SU-DHL-6 (cell line): Measurements from ENCODE around the gene GREM2.

ENCODE experiments used
- H2AFZ ChIP-seq: fragments of 200-600 bp; sonication (generic); 2 replicates; pipeline ENCODE4 v1.6.1; 2014; ENCODE audit warnings: low read depth, mild to moderate bottlenecking, moderate library complexity, mixed read lengths, antibody characterized with exemption, low read length; ENCODE audit not compliant: severe bottlenecking
- H3F3A ChIP-seq: fragments of 200-600 bp; shearing (Covaris generic); 2 replicates; pipeline ENCODE4 v1.6.0; 2016; ENCODE audit warnings: antibody characterized with exemption, mild to moderate bottlenecking; ENCODE audit not compliant: insufficient read depth
- H3K27ac ChIP-seq: fragments of 200-600 bp; sonication (generic); 2 replicates; pipeline ENCODE4 v1.5.1; 2016; ENCODE audit warnings: low read depth, mild to moderate bottlenecking, low read length, moderate library complexity, mixed read lengths
- H3K27me3 ChIP-seq: fragments of 200-600 bp; sonication (generic), shearing (Covaris generic); 2 replicates; pipeline ENCODE4 v1.6.0; 2014; ENCODE audit warnings: mild to moderate bottlenecking, low read length
- H3K36me3 ChIP-seq: fragments of 200-600 bp; sonication (generic); 2 replicates; pipeline ENCODE4 v1.6.1; 2014; ENCODE audit warnings: mild to moderate bottlenecking, low read length, mixed read lengths
- H3K4me2 ChIP-seq: fragments of 300-600, 200-600 bp; shearing (Covaris generic), sonication (generic); 2 replicates; pipeline ENCODE4 v1.6.0; 2014; ENCODE audit warnings: low read length, low read depth, mild to moderate bottlenecking; ENCODE audit not compliant: poor library complexity, severe bottlenecking
- H3K4me3 ChIP-seq: fragments of 200-600 bp; sonication (generic); 2 replicates; pipeline ENCODE4 v1.5.1; 2014; ENCODE audit warnings: antibody characterized with exemption, low read length, mild to moderate bottlenecking, mixed read lengths; ENCODE audit not compliant: insufficient read depth, poor library complexity, severe bottlenecking
- H3K79me2 ChIP-seq: fragments of 200-600 bp; sonication (generic); 2 replicates; pipeline ENCODE4 v1.6.1; 2014; ENCODE audit warnings: mild to moderate bottlenecking, low read length, moderate library complexity; ENCODE audit not compliant: insufficient read depth
- H3K9ac ChIP-seq: fragments of 200-600 bp; sonication (generic); 2 replicates; pipeline ENCODE4 v1.7.0; 2014; ENCODE audit warnings: mild to moderate bottlenecking, low read length
- H3K9me2 ChIP-seq: fragments of 200-600 bp; sonication (generic); replicated peaks from 2 replicates; pipeline ENCODE4 v1.6.1; 2014; ENCODE audit warnings: low read length; ENCODE audit not compliant: insufficient read depth
- H3K9me3 ChIP-seq: fragments of 200-600 bp; sonication (generic); 2 replicates; pipeline ENCODE4 v1.6.1; 2014; ENCODE audit warnings: low read length, mixed read lengths; ENCODE audit not compliant: insufficient read depth
- H4K20me1 ChIP-seq: fragments of 200-600 bp; sonication (generic); 2 replicates; pipeline ENCODE4 v1.6.1; 2014; ENCODE audit warnings: low read depth, mild to moderate bottlenecking, antibody characterized with exemption, low read length, moderate library complexity, mixed read lengths
- EZH2phosphoT487 ChIP-seq: fragments of 200-600 bp; sonication (generic), shearing (Covaris generic); conservative IDR thresholded peaks from 2 replicates; pipeline ENCODE4 v1.6.1; 2018; ENCODE audit warnings: mild to moderate bottlenecking, antibody characterized with exemption, low read length, moderate library complexity, mixed read lengths
- TF ChIP-seq, protein P1 (sequence below): fragments of 200-600 bp; sonication (generic); IDR thresholded peaks from one replicate; pipeline ENCODE4 v1.5.1; 2017; ENCODE audit warnings: antibody characterized with exemption, mild to moderate bottlenecking, low read length, moderate library complexity; ENCODE audit not compliant: insufficient read depth, poor library complexity, severe bottlenecking

GREM2 gene

DNA sequence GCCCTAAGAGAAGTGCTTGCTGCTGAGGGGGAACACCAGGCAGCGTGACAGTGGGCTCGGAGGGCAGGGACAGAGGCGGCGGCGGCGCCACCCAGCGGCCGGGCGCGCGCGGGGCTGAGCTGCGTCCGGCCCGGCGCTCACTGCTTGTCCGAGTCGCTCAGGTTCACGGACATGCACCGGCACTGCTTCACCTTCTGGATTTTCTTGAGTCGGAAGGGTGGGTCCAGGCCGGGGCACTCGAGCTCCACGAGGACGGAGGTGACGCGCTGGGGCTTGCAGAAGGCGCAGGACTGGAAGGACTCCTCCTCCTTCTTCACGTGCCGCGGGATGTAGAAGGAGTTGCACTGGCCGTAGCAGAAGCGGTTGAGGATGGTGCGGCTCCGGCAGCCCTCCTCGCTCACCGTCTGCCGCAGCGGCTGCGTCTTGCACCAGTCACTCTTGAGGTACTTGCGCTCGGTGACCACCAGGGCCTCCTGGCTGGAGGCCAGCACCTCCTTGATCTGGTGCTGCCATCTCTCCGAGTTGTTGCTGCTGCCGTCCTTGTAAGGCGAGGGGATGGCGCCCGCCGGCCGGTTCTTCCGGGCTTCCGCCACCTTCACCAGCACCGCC is 119.0 kb downstream of the GREM2 start:
- H3K4me2 ChIP-seq: no peak overlapping the region
- no peaks in the 10 kb centered on the region for H3K79me2 ChIP-seq
- no peak overlapping the region for H3K4me3 ChIP-seq

DNA sequence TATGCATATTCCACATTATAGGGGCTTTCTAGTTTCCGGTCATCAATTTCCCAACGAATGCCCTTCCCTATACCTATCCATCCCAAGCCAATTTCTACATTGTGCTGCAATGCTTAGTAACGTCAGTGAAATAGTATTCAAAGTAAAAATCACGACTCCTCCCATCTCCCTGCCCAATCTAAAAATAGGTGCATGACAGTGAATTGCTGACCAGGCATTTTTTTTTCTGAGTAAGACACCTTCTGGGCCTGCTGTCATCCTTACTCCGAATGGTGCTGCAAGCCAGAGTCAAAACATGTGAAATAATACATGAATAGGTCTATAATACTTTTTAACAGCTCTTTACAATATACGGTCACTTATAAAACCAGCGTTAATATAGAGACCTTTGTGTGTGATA is 120.2 kb downstream of the GREM2 start:
- Histone ChIP-seq H3K9ac (no peak overlapping the region), H3K27me3 (no peaks in the 10 kb centered on the region), H3K27ac (no peak overlapping the region), H2AFZ (no peak overlapping the region), H3K79me2 (no peaks in the 10 kb centered on the region), H3F3A (no peaks in the 10 kb centered on the region), H3K36me3 (no peaks in the 10 kb centered on the region), H3K9me2 (no peaks in the 10 kb centered on the region), H4K20me1 (no peaks in the 10 kb centered on the region), H3K4me3 (no peak overlapping the region), H3K4me2 (no peak overlapping the region), H3K9me3 (no peaks in the 10 kb centered on the region)
- TF ChIP-seq, protein P1, sequence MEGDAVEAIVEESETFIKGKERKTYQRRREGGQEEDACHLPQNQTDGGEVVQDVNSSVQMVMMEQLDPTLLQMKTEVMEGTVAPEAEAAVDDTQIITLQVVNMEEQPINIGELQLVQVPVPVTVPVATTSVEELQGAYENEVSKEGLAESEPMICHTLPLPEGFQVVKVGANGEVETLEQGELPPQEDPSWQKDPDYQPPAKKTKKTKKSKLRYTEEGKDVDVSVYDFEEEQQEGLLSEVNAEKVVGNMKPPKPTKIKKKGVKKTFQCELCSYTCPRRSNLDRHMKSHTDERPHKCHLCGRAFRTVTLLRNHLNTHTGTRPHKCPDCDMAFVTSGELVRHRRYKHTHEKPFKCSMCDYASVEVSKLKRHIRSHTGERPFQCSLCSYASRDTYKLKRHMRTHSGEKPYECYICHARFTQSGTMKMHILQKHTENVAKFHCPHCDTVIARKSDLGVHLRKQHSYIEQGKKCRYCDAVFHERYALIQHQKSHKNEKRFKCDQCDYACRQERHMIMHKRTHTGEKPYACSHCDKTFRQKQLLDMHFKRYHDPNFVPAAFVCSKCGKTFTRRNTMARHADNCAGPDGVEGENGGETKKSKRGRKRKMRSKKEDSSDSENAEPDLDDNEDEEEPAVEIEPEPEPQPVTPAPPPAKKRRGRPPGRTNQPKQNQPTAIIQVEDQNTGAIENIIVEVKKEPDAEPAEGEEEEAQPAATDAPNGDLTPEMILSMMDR: no peak
- no peak for TF ChIP-seq EZH2phosphoT487

More for the DNA sequence above, 119.0 kb downstream of the GREM2 start:
- H4K20me1 ChIP-seq: no peaks in the 10 kb centered on the region
- H3K9me3 ChIP-seq: no peaks in the 10 kb centered on the region
- no peaks in the 10 kb centered on the region for H3K36me3 ChIP-seq
- H3K9ac ChIP-seq: no peak overlapping the region
- H3K9me2 ChIP-seq: no peaks in the 10 kb centered on the region
- no peaks in the 10 kb centered on the region for H3K27me3 ChIP-seq
- TF ChIP-seq, protein P1: no peak
- TF ChIP-seq EZH2phosphoT487: no peak
- H2AFZ ChIP-seq: no peak overlapping the region
- H3F3A ChIP-seq: no peaks in the 10 kb centered on the region
- H3K27ac ChIP-seq: no peak overlapping the region

DNA sequence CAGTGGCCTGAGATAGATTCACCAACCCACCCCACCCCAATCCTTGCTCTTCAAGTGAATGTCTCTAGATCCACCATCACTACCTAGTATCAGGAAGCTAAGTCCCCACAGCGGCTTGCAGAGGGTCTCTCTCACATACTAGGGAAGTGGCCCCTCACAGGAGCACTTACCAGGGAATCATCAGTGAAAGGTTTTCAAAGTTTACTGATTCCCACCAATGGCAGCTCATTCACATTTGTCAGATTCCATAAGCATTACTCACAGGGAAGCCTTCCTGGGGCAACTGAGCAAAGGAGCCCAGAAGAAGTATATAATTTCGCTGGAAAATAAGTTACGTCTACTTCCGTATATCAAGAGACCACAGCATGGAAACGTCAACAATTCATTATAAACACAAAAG is 120.8 kb downstream of the GREM2 start:
- no peak overlapping the region for H2AFZ ChIP-seq
- no peak overlapping the region for H3K27ac ChIP-seq
- no peaks in the 10 kb centered on the region for H3K36me3 ChIP-seq
- no peaks in the 10 kb centered on the region for H3K9me2 ChIP-seq
- no peak for TF ChIP-seq EZH2phosphoT487
- TF ChIP-seq, protein P1: no peak
- H3K4me3 ChIP-seq: no peak overlapping the region
- H3K9ac ChIP-seq: no peak overlapping the region
- no peak overlapping the region for H3K4me2 ChIP-seq
- H3K79me2 ChIP-seq: no peaks in the 10 kb centered on the region
- no peaks in the 10 kb centered on the region for H3K27me3 ChIP-seq
- no peaks in the 10 kb centered on the region for H3K9me3 ChIP-seq
- H4K20me1 ChIP-seq: no peaks in the 10 kb centered on the region
- no peaks in the 10 kb centered on the region for H3F3A ChIP-seq
